Keratinocyte (primary cell): ENCODE data around the gene UTF1. TPM values are rescaled to one million over a fixed set of nuclear protein-coding genes. Genes with fewer than 3 reads are reported as not detected.

Experiments
- DNase-seq: peaks from one replicate; pipeline ENCODE4 v3.0.0-alpha.2; 2011; ENCODE audit warnings: low read depth, missing footprints, low spot score
- FAIRE-seq: peaks from 2 replicates; lab custom pipeline; 2011; peaks lifted over from hg19 to GRCh38; lab: Jason Lieb, UNC
- H2AFZ ChIP-seq: 2 replicates; pipeline ENCODE4 v1.6.0; 2012; ENCODE audit warnings: low read length, control low read depth, inconsistent platforms; ENCODE audit not compliant: control insufficient read depth
- H3K27ac ChIP-seq: 2 replicates; pipeline ENCODE4 v1.5.1; 2011; ENCODE audit warnings: low read length; ENCODE audit not compliant: control insufficient read depth, insufficient read depth
- H3K27me3 ChIP-seq: 3 replicates; pipeline ENCODE4 v1.6.0; 2011; ENCODE audit warnings: low read length; ENCODE audit not compliant: control insufficient read depth, insufficient read depth; ENCODE audit errors: extremely low read depth
- H3K36me3 ChIP-seq, 2 experiments: 2 replicates in 1 of 2; 3 replicates in 1 of 2; pipeline ENCODE4 v1.5.1; 2011; ENCODE audit warnings: low read length in 2 of 2, mild to moderate bottlenecking in 1 of 2; ENCODE audit not compliant: control insufficient read depth in 2 of 2, insufficient read depth in 2 of 2; ENCODE audit errors: extremely low read depth in 1 of 2
- H3K4me1 ChIP-seq: 3 replicates; pipeline ENCODE4 v1.5.1; 2011; ENCODE audit warnings: low read length; ENCODE audit not compliant: control insufficient read depth, insufficient read depth; ENCODE audit errors: extremely low read depth
- H3K4me2 ChIP-seq: 3 replicates; pipeline ENCODE4 v1.6.0; 2011; ENCODE audit warnings: low read depth, low read length; ENCODE audit not compliant: control insufficient read depth, insufficient read depth; ENCODE audit errors: extremely low read depth
- H3K4me3 ChIP-seq, 3 experiments: fragments of 200-600 bp in 1 of 3; sonication (generic) in 1 of 3; 2 replicates in 2 of 3; 3 replicates in 1 of 3; pipeline ENCODE4 v1.5.1; 2011 to 2016; ENCODE audit warnings: low read length in 3 of 3, mild to moderate bottlenecking in 3 of 3, control low read depth in 2 of 3, inconsistent platforms in 1 of 3, low read depth in 1 of 3, mixed read lengths in 1 of 3, mixed run types in 1 of 3, moderate library complexity in 1 of 3; ENCODE audit not compliant: control insufficient read depth in 2 of 3, insufficient read depth in 2 of 3; ENCODE audit errors: extremely low read depth in 1 of 3
- H3K79me2 ChIP-seq: 2 replicates; pipeline ENCODE4 v1.6.0; 2012; ENCODE audit warnings: low read length; ENCODE audit not compliant: control insufficient read depth, insufficient read depth
- H3K9ac ChIP-seq: 3 replicates; pipeline ENCODE4 v1.6.0; 2011; ENCODE audit warnings: low read length; ENCODE audit not compliant: control insufficient read depth, insufficient read depth; ENCODE audit errors: extremely low read depth
- H3K9me1 ChIP-seq: 3 replicates; pipeline ENCODE4 v1.6.0; 2011; ENCODE audit warnings: low read length; ENCODE audit not compliant: control insufficient read depth, insufficient read depth; ENCODE audit errors: extremely low read depth
- H3K9me3 ChIP-seq: 2 replicates; pipeline ENCODE4 v1.5.1; 2012; ENCODE audit warnings: low read depth, low read length; ENCODE audit not compliant: control insufficient read depth
- H4K20me1 ChIP-seq: 3 replicates; pipeline ENCODE4 v1.6.0; 2011; ENCODE audit warnings: low read length; ENCODE audit not compliant: control insufficient read depth, insufficient read depth; ENCODE audit errors: extremely low read depth
- CTCF ChIP-seq, 3 experiments: IDR thresholded peaks in 1 of 3; conservative IDR thresholded peaks in 1 of 3; optimal IDR thresholded peaks in 1 of 3; 2 replicates in 2 of 3; 3 replicates in 1 of 3; pipeline versions ENCODE3 to v1.5.1; 2011; ENCODE audit warnings: low read length in 3 of 3, mild to moderate bottlenecking in 3 of 3, moderate library complexity in 2 of 3, control low read depth in 1 of 3, inconsistent platforms in 1 of 3; ENCODE audit not compliant: insufficient read depth in 2 of 3; ENCODE audit errors: extremely low read depth in 1 of 3
- EZH2 ChIP-seq: IDR thresholded peaks from one replicate; pipeline ENCODE4 v1.6.1; 2012; ENCODE audit warnings: inconsistent platforms, mild to moderate bottlenecking, low read length, moderate library complexity
- dilution Hi-C: fragments of 300-500 bp; cut with MboI; formaldehyde crosslinking; loops from one replicate; pipeline ENCODE4 v1.7.0; 2020; ENCODE audit warnings: low sequenced_read_pairs; ENCODE audit not compliant: extremely low pct_ligation_motif_present
- polyA plus RNA-seq, 5 experiments: library from polyadenylated mRNA; depleted of rRNA in 3 of 5; stranded (reverse) in 3 of 5; stranded (forward) in 1 of 5; unstranded in 1 of 5; fragments of >200 nt; gene quantifications; 1 replicate in 1 of 5; 2 replicates in 3 of 5; 3 replicates in 1 of 5; pipeline versions ENCODE4 v1.2.1 to v1.2.3, GENCODE V29; 2011 to 2012; ENCODE audit warnings: missing spikeins in 2 of 5, low read depth in 1 of 5, low replicate concordance in 1 of 5

Gene UTF1
- polyA plus RNA-seq, 1 donor (not counting 4 experiments of a cell fraction or from before 2014, with no cell fraction given) = not detected

GRCh38 chr10:133210398-133211140 lies 19.4 kb upstream of the UTF1 start:
- Histone ChIP-seq H2AFZ (no peak overlapping the region), H3K36me3 (no peaks in the 10 kb centered on the region), H3K9me1 (no peaks in the 10 kb centered on the region), H3K27me3 (peaks cover 13% of the 10 kb centered on the region), H3K4me1 (no peaks in the 10 kb centered on the region), H3K4me3 (no peak overlapping the region), H3K27ac (no peak overlapping the region), H3K9ac (no peak overlapping the region), H3K4me2 (no peak overlapping the region), H4K20me1 (no peaks in the 10 kb centered on the region), H3K79me2 (no peaks in the 10 kb centered on the region), H3K9me3 (no peaks in the 10 kb centered on the region)
- no peak for TF ChIP-seq EZH2
- TF ChIP-seq CTCF (optimal IDR thresholded peaks at IDR 0.05 in 1 of 3, IDR thresholded peaks at IDR 0.05 in 1 of 3, conservative IDR thresholded peaks at IDR 0.05 in 1 of 3; ENCODE audit: extremely low read depth in 1 of 3, insufficient read depth in 2 of 3, low read length in 3 of 3) = no peak
- DNase-seq = no peak
- dilution Hi-C loops = no loop called here
- FAIRE-seq = no peak

GRCh38 chr10:133211141-133211830 lies 18.7 kb upstream of the UTF1 start:
- Histone ChIP-seq H4K20me1 (no peaks in the 10 kb centered on the region), H3K4me2 (no peak overlapping the region), H3K79me2 (no peaks in the 10 kb centered on the region), H3K9me3 (no peaks in the 10 kb centered on the region), H3K27ac (no peak overlapping the region), H3K36me3 (no peaks in the 10 kb centered on the region), H3K27me3 (peaks cover 13% of the 10 kb centered on the region), H2AFZ (no peak overlapping the region), H3K4me1 (no peaks in the 10 kb centered on the region), H3K9ac (no peak overlapping the region), H3K9me1 (no peaks in the 10 kb centered on the region), H3K4me3 (no peak overlapping the region)
- FAIRE-seq = no peak
- dilution Hi-C loops = no loop called here
- no peak for TF ChIP-seq EZH2
- TF ChIP-seq CTCF (optimal IDR thresholded peaks at IDR 0.05 in 1 of 3, IDR thresholded peaks at IDR 0.05 in 1 of 3, conservative IDR thresholded peaks at IDR 0.05 in 1 of 3; ENCODE audit: extremely low read depth in 1 of 3, insufficient read depth in 2 of 3, low read length in 3 of 3) = no peak
- no peak for DNase-seq
